GM19351 (cell line): ENCODE data around the gene SLC5A6.
"Not testable (repeated sequence)": the region's sequence is repeated elsewhere in the genome, so short reads cannot be mapped to it uniquely, and the experiment has no call there.

Experiments
- ATAC-seq: cut with Tn5 transposase; IDR thresholded peaks from one replicate; pipeline ENCODE4 v1.9.1; 2021; ENCODE audit warnings: mild to moderate bottlenecking, moderate library complexity; ENCODE audit not compliant: unreplicated experiment

SLC5A6 gene

DNA sequence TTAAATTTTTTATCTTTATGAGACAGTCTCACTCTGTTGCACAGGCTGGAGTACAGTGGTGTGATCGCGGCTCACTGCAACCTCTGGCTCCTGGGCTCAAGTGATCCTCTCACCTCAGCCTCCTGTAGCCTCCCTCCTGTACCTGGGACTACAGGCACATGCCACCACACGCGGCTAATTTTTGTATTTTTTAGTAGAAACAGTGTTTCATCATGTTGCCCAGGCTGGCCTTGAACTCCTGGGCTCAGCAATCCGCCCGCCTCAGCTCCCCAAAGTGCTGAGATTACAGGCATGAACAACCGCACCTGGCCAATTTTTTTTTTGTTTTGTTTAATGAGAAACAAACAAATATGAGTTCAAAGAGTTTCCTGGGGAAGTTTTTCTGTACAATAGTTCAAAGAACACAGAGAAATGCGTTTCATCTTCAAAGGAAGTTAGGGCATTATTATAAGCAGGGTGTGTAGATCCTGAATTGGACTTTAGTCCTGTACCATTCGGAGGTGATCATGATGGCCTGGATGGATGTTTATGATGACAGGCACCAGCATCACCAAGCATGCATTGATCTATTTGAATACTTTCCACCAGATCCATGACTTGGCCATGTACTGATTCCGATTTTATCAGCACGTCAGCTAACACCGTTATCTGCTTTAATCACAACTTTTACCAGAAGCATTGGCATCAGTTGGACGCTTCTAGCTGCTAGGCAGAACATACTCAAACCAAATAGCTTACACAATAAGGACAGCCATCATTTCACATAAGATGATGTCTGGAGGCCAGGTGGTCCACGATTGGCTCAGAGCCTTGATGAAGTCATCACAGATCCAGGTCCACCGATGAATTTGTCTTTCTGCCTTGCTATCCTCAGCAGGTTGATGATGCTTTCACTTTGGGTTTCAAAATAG lies 34.4 kb downstream of the SLC5A6 start:
- ATAC-seq: no peak

DNA sequence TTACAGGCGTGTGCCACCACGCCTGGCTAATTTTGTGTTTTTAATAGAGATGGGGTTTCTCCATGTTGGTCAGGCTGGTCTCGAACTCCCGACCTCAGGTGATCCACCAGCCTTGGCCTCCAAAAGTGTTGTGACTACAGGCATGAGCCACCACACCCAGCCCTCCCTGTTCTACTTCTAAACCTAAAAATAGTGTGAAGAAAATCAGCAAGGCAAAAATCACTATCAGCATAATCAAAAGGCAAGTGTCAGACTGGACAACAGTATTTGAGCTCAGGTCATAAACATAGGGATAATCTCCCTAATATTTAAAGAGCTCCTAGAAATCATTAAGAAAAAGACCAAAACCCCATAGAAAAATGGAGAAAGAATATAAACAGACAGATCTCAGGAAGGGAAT lies 36.3 kb downstream of the SLC5A6 start:
- ATAC-seq: not testable (repeated sequence)

DNA sequence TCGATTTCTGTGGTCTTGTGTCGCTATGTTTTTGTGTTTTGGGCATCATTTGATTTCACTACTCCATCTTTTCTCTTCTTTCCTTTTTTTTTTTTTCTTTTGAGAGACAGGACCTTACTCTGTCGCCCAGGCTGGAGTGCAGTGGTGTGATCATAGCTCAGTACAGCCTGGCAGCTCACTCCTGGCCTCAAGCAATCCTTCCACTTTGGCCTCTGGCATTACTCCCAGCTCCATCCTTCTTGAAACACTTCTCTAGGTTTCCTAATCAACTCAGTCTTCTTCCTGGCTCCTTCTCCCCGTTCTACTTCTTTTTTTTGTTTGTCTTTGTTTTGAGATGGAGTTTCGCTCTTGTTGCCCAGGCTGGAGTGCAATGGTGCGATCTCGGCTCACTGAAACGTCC lies 36.7 kb downstream of the SLC5A6 start:
- ATAC-seq: no peak

DNA sequence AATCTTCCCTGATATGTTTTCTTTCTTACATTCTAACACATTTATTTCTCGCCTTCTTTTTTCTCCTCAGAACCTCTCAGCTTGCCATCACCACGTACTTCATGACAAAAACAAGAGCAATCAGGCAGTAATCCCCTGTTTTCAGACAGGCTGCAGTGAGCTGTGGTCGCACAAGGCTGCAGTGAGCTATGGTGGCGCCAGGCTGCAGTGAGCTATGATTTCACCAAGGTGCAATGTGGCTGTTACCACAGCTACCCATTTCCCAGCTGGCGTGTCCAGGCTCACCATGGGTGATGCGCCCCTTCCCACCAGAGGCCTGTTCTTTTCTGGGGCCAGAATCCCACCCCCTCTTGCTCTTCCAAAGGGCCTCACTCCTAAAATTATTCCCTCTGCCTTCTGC lies 37.4 kb downstream of the SLC5A6 start:
- ATAC-seq: no peak

DNA sequence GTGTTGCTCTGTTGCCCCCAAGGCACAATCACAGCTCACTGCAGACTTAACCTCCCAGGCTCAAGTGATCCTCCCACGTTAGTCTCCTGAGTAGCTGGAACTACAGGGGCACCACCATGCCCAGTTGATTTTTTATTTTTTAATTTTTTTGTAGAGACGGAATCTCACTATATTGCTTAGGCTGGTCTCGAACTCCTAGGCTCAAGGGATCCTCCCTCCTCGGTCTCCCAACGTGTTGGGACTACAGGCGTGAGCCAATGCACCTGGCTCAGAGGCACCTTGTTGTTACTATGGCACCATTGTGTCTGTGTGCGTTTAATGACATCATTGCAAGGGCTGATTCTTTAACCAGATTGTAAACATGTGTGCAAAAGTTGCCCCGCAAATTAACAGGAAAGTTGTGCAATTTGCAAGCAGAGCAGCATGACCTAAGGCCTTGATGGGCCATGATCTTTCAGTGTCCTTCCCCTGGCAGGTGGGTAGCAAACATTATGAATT lies 40.7 kb downstream of the SLC5A6 start:
- ATAC-seq: no peak

DNA sequence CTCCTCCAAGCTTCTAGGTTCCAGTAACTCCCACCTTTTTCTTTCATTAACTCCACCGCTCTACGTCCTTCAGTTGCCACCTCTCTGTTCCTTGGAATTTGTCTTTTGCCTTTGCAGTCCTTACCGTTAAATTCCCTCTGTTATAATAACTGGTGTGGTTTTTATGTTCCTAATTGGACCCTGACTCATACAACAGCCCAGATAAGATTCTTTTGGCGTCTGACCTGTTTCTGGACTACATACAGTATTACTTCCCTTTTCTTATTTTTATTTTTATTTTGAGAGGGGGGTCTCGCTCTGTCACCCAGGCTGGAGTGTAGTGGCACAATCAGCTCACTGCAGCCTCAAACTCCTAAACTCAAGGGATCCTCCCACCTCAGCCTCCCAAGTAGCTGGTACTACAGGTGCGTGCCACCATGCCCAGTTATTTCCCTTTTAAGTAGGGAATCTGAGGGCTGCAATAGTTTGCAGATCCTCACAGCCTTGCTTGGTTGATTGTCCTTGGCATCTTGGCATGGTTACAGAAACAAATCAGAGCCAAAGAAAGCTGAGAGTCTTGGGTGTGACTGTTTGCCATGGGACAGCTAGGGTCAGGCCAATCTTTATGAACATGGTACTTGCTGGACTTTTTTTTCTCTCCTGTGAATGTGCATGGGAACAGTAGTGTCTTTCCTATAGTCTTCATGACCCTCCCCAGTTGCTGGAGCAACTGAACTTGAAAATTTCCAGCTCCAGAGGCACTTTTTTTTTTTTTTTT lies 41.3 kb downstream of the SLC5A6 start:
- ATAC-seq: no peak

DNA sequence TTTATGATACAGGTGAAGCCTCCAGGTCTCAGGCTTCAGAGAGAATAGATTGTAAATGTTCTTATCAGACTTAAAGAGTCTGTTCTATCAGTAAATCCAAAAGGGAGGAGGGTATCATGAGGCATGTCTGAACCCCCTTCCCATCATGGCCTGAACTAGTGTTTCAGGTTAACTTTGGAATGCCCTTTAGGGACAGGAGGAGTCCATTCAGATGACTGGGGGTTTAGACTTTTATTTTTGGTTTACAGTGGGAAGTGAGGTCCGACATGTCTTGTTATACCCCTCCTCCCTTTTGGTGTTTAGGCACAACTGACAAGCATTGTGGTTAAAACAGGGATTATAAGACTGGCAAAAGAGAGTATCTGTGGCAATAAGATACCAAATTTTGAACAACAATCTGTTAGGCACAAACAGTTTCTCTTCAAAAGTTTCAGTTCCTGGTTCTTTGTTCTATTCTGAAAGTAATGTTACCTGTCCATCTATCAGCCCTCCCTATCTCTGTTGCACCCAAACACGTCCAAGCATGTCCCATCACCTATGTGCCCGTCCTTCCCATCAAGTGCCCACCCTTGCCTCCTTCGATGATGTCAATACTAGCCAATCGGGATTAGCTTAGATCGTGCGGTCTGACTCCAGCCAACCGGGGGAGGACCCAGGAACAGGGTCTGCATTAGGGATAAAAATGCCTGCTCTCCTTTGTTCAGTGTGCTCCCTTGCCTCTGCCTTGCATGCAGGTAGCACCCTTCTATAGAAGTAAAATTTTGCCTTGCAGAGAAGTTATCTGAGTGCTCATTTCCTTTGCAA lies 46.9 kb downstream of the SLC5A6 start:
- ATAC-seq: no peak

DNA sequence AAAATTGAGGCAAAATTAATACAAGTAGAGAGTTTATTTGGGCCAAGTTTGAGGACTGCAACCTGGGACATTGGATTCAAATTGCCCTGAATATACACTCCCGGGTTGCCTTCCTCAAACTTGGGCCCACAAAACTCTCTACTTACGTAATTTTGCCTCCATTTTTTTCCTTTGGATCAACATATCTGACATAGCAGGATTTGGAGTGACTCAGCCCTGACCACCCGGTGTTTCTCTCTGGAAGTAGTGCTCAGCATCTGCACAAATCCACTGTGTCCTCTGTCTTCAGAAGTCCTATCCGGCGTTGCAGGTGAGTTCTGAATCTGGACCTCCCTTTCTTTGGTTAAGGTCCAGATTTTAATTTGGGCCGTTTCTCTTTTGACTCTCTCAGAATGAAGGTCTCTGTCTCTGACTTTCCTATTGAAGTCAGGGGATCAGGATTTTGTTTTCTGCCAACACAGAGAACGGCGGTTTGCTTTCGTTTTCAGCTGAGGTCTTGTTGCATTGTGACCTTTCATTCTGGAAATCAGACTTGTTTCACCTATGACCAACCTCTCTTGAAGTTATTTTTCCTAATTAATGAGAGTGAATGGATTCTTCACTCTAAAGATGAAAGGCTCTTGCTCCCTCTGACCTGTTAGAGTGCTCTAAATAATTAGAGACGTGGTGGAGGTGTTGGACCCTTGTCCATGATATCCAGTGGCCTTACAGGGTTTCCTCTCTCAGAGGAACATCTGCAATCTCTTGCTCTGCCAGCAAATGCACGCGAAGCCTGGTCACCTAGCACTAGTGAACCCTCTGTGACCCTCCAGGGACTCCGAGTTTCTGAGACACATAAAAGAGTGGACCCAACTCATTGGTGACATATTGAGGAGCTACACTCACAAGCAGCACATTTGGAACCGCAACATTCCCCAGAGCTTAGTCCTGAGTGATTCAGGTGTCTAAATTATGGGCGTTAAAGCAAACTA lies 49.6 kb downstream of the SLC5A6 start:
- ATAC-seq: no peak

DNA sequence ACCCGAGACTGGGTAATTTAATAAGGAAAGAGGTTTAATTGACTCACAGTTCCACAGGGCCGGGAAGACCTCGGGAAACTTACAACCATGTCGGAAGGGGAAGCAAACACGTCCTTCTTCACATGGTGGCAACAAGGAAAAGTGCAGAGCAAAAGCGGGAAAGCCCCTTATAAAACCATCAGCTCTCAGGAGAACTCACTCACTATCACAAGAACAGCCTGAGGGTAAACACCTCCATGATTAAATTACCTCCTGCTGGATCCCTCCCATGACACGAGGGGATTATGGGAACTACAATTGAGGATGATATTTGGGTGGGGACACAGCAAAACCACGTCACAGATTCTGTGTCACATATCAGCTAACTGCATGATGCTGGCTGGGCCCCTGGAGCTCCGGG lies 51.9 kb downstream of the SLC5A6 start:
- ATAC-seq: no peak

DNA sequence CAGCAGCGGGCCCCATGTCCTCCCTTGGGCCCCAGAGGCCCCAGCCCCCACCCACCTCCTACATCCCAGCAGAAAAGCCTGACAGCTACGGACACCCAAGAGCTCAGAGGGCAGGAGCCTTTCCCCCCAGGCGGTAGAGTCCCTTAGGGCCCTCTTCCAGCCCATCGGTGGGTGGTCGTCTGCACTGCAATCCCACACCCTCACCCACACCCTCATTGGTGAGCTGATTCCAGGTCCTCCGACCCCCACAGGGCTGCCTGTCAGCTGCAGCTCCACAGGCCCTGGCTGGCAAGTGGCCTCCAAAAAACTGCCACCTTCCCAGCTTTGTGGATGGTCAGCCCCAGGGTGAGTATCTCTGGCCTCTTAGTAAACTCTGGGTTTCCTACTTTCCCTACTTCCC lies 52.8 kb downstream of the SLC5A6 start:
- no peak for ATAC-seq

DNA sequence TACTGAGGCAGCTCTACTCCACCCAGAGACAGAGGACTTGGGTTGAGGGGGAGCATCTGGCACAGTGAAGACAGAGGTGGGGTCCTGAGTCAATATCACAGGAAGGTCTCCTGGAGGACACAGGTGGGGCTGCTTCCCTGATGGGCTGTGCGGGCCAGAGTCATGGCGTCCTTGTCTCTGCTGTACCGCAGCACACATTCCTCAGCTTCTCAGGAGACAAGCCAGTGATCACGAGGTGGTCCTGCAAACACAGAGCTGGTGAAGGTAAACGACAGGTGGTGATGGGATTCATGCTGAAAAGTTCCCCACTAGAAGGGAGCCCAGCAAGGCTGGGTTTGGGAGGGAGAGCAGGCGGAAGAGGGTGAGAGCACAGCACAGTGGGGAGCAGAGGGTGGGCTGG lies 53.6 kb downstream of the SLC5A6 start:
- no peak for ATAC-seq

DNA sequence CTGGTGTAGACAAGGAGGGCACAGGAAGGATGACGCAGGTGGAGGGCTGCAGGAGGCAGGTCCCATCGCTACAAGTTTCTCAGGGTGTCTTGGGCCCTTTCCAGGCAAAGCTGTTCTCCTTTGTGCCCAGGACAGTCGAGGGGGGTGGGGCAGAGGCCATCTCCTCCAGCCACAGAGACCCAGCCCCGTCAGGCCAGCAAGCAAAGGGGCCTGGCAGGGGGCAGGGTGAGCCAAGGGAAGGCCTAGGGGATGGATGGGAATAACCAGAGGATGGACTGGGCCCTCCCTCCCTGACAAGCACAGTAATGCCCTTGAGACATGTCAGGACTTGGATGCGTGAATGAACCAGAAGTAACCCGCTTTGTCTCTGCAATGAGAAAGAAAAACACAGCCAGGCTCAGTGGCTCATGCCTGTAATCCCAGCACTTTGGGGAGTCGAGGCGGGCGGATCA lies 57.0 kb downstream of the SLC5A6 start:
- no peak for ATAC-seq

DNA sequence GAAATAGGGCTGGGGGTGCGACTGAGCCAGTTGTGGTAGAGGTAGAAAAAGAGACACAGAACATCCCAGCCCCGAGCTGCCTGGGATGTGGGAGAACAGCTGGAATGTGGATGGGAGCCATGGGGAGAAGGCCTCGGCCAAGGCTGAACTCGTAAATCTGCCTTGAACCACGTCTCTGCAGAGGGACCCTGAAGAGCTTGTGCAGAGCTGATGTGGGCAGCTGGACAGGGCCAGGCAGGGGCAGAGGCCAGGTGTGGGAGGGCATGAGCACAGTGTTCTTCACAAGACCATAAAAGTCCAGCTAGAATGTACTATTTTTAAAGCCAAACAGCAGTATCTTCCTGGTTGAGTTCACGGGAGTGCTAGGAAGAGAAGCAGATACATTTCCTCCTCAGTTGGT lies 57.6 kb downstream of the SLC5A6 start:
- ATAC-seq: no peak

DNA sequence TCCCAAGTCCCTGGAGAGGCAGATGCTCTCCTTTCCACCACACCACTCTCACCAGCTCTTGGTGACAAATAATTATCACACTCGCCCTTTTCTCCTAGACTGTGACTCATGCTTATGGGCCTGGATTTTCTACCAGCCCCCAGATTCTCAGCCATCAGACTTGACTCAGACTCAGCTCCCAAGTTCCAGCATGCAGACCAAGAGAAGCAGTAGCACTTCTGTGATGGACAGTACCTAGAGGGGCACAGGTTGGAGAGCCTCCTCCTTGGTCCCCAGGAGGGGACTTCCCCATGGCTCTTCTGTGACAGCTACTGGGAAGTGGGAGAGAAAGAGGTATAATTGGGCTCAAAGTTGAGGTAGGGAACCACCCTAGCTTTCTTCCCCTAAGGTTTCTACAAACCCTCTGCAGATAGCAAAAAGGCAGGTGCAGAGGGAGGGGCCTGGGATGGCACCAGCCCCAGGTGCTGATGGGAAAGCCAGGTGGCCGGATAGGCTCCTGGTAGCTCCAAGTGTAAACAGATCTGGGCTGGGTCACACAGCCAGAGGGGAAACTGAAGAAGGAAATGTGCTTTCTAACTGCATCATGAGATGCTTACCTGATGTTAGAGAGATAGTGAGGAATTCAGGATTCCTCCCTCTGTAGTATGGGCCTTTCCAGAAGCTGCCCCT lies 59.1 kb downstream of the SLC5A6 start:
- ATAC-seq: no peak

DNA sequence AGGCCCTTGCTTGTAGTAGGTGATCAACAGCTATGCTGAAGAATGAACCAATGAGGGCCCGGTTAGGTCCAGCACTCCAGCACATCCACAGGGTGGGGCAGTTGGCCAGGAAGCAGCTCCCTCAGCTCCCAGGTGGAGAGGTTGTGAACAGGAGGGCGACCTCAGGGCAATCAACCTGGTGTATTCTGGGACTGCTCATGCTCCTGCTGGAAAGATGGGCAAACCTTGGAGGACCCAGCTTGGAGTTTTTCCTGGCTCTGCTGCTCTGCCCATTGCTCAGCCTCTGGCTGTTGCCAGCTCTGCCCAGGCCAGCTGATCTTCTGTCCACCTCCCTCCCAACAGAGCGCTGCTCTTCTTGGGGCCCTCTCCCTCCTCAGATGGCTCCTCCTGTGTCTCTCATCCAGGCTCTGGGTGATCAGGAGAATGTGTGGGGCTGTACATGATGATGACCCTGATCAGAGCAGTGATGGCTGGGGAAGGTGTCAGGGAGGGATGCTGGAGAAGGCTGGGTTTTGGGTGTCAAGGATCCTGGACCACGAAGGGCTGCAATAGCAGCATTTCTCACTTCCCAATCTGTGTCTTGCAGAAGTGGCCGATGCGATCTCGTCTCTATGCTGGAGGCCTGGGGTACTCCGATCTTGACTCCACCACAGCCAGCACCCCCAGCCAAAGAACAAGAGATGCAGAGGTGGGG lies 59.8 kb downstream of the SLC5A6 start:
- ATAC-seq: no peak

DNA sequence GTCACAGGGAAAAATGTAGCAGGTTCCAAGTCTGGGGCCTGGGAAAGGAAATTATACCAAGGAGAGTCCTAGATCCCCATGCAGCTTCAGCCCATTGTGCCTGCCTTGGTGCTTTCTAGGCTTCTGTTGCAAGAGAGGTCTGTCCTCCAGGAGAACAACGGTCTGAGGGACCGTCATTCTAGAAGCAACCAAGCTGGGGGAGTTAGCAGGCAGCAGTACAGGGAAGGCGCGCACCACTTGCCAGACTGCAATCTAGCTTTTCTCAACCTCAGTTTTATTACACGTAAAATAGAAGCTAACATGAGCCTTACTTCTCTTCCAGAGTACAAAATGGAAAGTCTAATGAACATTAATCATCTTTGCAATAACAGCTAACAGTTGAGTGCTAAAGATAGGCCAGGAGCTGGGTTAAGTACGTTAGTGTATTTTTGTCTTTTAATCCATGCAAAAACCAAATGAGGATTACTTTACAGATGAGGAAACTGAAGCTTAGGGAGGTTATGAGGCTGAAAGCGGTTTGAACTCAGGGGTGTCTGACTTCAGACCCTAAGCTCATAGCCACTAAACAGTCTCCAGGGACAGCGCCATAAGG lies 61.3 kb downstream of the SLC5A6 start:
- no peak for ATAC-seq
